HT-29 (cell line): Measurements from ENCODE around the gene TAB3. TPM values are rescaled to one million over a fixed set of nuclear protein-coding genes. Genes with fewer than 3 reads are reported as not detected.

ENCODE experiments used
- DNase-seq: peaks from one replicate; pipeline ENCODE4 v3.0.0-alpha.2; 2015; ENCODE audit warnings: low spot score
- total RNA-seq: library from RNA; depleted of rRNA; stranded (reverse); fragments of >200 nt; shearing (Covaris generic); gene quantifications from 2 replicates; pipeline ENCODE4 v1.2.3, GENCODE V29; 2014; rRNA removed

TAB3 gene
- total RNA-seq: 4.4 and 5.7 TPM in 2 replicates

GRCh38 chrX:30889147-30890140, at the start of gene TAB3:
TAB3 (minus strand) TSS chrX:30889254; CDS start chrX:30859588, 29,666 bp downstream.
- peak; percentile 76 for DNase-seq

GRCh38 chrX:30938295-30938694, 49.2 kb upstream of the TAB3 start:
- no peak for DNase-seq

- peak; percentile 12 for DNase-seq
Measured at GRCh38 chrX:30935985-30936384, 46.9 kb upstream of the TAB3 start.

GRCh38 chrX:30931920-30932319, 42.9 kb upstream of the TAB3 start:
- no peak for DNase-seq

GRCh38 chrX:30930679-30931078, 41.6 kb upstream of the TAB3 start:
- no peak for DNase-seq

GRCh38 chrX:30930143-30930542, 41.1 kb upstream of the TAB3 start:
- DNase-seq: no peak

GRCh38 chrX:30920271-30920670, 31.2 kb upstream of the TAB3 start:
- DNase-seq: no peak

- DNase-seq: no peak
Measured at GRCh38 chrX:30918480-30918879, 29.4 kb upstream of the TAB3 start.

- DNase-seq: no peak
Measured at GRCh38 chrX:30913492-30913891, 24.4 kb upstream of the TAB3 start.

GRCh38 chrX:30910124-30910860, 21.2 kb upstream of the TAB3 start:
- no peak for DNase-seq

GRCh38 chrX:30906726-30907125, 17.7 kb upstream of the TAB3 start:
- DNase-seq: no peak

GRCh38 chrX:30905321-30905720, 16.3 kb upstream of the TAB3 start:
- no peak for DNase-seq

- no peak for DNase-seq
Measured at GRCh38 chrX:30904632-30905031, 15.6 kb upstream of the TAB3 start.

GRCh38 chrX:30904186-30904585, 15.1 kb upstream of the TAB3 start:
- DNase-seq: no peak

GRCh38 chrX:30900227-30900626, 11.2 kb upstream of the TAB3 start:
- no peak for DNase-seq

GRCh38 chrX:30898886-30899285, 9.8 kb upstream of the TAB3 start:
- DNase-seq: no peak

GRCh38 chrX:30895370-30895769, 6.3 kb upstream of the TAB3 start:
- no peak for DNase-seq

- no peak for DNase-seq
Measured at GRCh38 chrX:30893206-30893605, 4.2 kb upstream of the TAB3 start.

- DNase-seq: peak; percentile 30
Measured at GRCh38 chrX:30892591-30892990, 3.5 kb upstream of the TAB3 start.

GRCh38 chrX:30888526-30889146, 418 bp downstream of the TAB3 start:
- peak; percentile 2 for DNase-seq

- DNase-seq: no peak
Measured at GRCh38 chrX:30887721-30888120, 1.3 kb downstream of the TAB3 start.

- DNase-seq: no peak
Measured at GRCh38 chrX:30887288-30887687, 1.8 kb downstream of the TAB3 start.
